Measurements from ENCODE around the gene NKD1. TPM values are rescaled to one million over a fixed set of nuclear protein-coding genes. Genes with fewer than 3 reads are reported as not detected.
A peak's percentile ranks its signal among the peaks of the same experiment; 100 is the strongest.

NKD1 gene
- total and polyA plus RNA-seq, 2 of the 8 experiments (the other 6 are each of a cell fraction or from before 2014, with no cell fraction given): 0.70 to 4.5 TPM

DNA sequence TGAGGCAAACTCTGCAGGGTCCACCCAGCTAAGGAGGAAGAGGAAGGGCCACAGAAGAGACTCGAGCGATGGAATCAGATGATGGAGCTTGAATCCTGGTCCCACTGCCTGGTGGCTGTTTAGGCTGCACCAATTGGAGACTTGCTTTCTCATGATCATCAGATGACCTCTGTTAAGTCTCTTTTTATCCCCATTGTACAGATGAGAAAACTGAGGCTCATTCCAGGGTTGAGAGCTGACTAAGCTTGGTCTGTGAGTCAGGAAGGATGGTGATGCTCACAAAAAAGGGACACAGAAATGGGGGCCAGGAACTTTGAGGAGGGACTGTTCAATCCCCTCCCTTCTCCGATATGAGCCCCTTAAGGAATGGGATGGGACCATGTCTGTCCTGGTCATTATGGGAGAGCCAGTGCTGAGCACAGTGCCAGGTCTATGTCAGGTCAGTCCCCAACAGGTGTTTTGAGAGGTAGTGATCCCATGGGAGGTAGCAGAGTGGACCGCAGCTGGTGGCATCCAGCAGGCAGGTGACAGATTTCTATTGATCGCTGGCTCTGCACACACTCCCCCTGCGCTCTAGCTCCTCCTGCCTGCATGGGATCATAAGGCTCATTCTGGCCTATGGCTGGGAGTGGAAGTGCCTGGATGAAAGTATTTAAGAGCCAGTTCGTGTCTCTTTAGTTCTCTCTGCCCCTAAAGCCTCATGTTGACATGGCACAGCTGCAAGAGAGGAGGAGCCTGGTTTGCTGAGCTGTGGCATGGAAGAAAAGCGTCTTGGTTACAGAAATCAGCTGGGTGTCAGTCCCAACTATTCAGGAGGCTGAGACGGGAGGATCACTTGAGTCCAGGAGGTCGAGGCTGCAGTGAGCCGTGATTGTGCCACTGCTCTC is 105.7 kb downstream of the NKD1 start:
- H2BK20ac ChIP-seq (ENCODE audit: low read length): no peak overlapping the region
- no peaks in the 10 kb centered on the region for H3K36me3 ChIP-seq (ENCODE audit: control insufficient read depth in 2 of 4, insufficient read depth in 4 of 4, low read length in 3 of 4)
- POLR2A ChIA-PET (ENCODE audit: partially characterized antibody): no interaction called here
- H3K79me1 ChIP-seq (ENCODE audit: low read depth, low read length): no peaks in the 10 kb centered on the region
- H2AK5ac ChIP-seq (ENCODE audit: low read depth, low read length): no peak overlapping the region
- H2BK5ac ChIP-seq (ENCODE audit: low read depth, low read length): no peak overlapping the region
- no peak overlapping the region for H2BK120ac ChIP-seq (replicated peaks; ENCODE audit: low read depth, low read length)
- H2BK15ac ChIP-seq (ENCODE audit: low read length): no peak overlapping the region
- no peaks in the 10 kb centered on the region for H3K23me2 ChIP-seq (ENCODE audit: low read depth, low read length)
- no peak overlapping the region; a peak in 1 of 7 replicates for H3K9ac ChIP-seq (replicated peaks in 1 of 4; ENCODE audit: extremely low read depth in 1 of 4, low read depth in 3 of 4, low read length in 3 of 4)
- H4K20me1 ChIP-seq (replicated peaks in 1 of 2; ENCODE audit: control insufficient read depth in 1 of 2, insufficient read depth in 2 of 2, low read length in 2 of 2): no peaks in the 10 kb centered on the region
- FAIRE-seq (no peak), DNase-seq (ENCODE audit: low read depth in 1 of 2, low spot score in 2 of 2) (no peak)
- 88% methylated on average over 11 of the region's 11 CpGs; no CpG with 5 or more reads in 1 of the 2 experiments for WGBS, 2 experiments (ENCODE audit: extremely low coverage in 1 of 2, insufficient coverage in 1 of 2, insufficient read length in 1 of 2, insufficient replicate concordance in 2 of 2, low coverage in 1 of 2, low lambda C conversion rate in 2 of 2, missing lambda C conversion rate in 1 of 2)
- no peak overlapping the region for H2AFZ ChIP-seq (ENCODE audit: low read length)
- no peak overlapping the region for H4K91ac ChIP-seq (replicated peaks; ENCODE audit: insufficient read length, low read length)
- H3K27me3 ChIP-seq (replicated peaks in 1 of 4; ENCODE audit: control insufficient read depth in 3 of 4, extremely low read depth in 1 of 4, insufficient read depth in 3 of 4, low read length in 3 of 4): no peaks in the 10 kb centered on the region
- no peak overlapping the region for H3K4me3 ChIP-seq (ENCODE audit: extremely low read depth in 1 of 4, insufficient read depth in 2 of 4, low read depth in 3 of 4, low read length in 4 of 4)
- H4K5ac ChIP-seq (ENCODE audit: insufficient read length, low read depth, low read length): no peak overlapping the region
- H4K8ac ChIP-seq (ENCODE audit: extremely low read depth, insufficient read depth, low read length): no peak overlapping the region
- H3K4me1 ChIP-seq (replicated peaks in 1 of 4; ENCODE audit: control insufficient read depth in 3 of 4, insufficient read depth in 4 of 4, low read length in 3 of 4): no peaks in the 10 kb centered on the region
- no peak overlapping the region for H3K27ac ChIP-seq (ENCODE audit: low read depth, low read length)
- no peak overlapping the region for H3K56ac ChIP-seq (replicated peaks; ENCODE audit: insufficient read length, low read depth, low read length)
- no peak overlapping the region for H3K23ac ChIP-seq (ENCODE audit: insufficient read length)
- H3K4me2 ChIP-seq (ENCODE audit: insufficient read depth in 1 of 2, low read depth in 2 of 2, low read length in 2 of 2): no peak overlapping the region
- H3K14ac ChIP-seq (ENCODE audit: insufficient read length): no peak overlapping the region
- no peaks in the 10 kb centered on the region for H3K79me2 ChIP-seq (ENCODE audit: control insufficient read depth in 1 of 2, insufficient read depth in 2 of 2, low read length in 2 of 2)
- H3K9me3 ChIP-seq (ENCODE audit: insufficient read depth in 2 of 2, low read depth in 1 of 2, low read length in 1 of 2): no peaks in the 10 kb centered on the region
- H3K4ac ChIP-seq (replicated peaks; ENCODE audit: insufficient read length, low read depth, low read length): no peak overlapping the region
- H2BK12ac ChIP-seq (ENCODE audit: low read depth, low read length): no peak overlapping the region
- TF ChIP-seq RAD21 (IDR thresholded peaks at IDR 0.05 in 1 of 2, conservative IDR thresholded peaks at IDR 0.05 in 1 of 2; ENCODE audit: low read depth in 2 of 2, low read length in 2 of 2) (peak in 1 of 2 experiments; percentile 22; a peak in 1 of 4 replicates), KDM4A (IDR thresholded peaks at IDR 0.05; ENCODE audit: low read depth, low read length, severe bottlenecking) (no peak), SIN3A (conservative IDR thresholded peaks at IDR 0.05 in 1 of 2, IDR thresholded peaks at IDR 0.05 in 1 of 2; ENCODE audit: low read depth in 1 of 2, low read length in 2 of 2) (no peak)
- H3K18ac ChIP-seq (ENCODE audit: extremely low read depth, low read length): no peak overlapping the region
- CTCF ChIA-PET (ENCODE audit: partially characterized antibody): interaction anchor here (0.7 to 6.5 kb wide), 9 partner anchors 9 to 85 kb away, joined by 3 to 55 read pairs (median 4); no protein-coding TSS in a partner anchor

Data from H1 (cell line).